ENCODE data around the gene FGFR2.

DNA sequence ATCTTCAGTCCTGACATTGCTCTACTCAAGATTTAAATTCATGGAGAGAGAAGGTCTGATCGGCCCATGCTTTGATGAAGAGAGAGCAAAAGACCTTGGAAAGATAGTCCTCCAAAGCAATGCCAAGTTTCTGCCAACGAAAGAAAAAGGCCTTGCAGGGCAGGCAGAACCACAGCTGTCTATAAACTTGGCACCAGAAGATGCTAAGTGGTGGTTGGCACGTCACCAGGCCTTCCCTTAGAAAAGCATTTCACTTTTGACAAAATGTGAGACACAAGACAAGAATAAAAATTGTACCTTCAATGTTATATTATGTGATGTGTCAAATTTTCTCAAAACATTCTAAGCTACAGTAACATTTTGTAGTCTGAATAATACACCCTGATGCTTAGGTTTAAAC lies 42.0 kb upstream of the FGFR2 start:
- TF ChIP-seq, protein P1, sequence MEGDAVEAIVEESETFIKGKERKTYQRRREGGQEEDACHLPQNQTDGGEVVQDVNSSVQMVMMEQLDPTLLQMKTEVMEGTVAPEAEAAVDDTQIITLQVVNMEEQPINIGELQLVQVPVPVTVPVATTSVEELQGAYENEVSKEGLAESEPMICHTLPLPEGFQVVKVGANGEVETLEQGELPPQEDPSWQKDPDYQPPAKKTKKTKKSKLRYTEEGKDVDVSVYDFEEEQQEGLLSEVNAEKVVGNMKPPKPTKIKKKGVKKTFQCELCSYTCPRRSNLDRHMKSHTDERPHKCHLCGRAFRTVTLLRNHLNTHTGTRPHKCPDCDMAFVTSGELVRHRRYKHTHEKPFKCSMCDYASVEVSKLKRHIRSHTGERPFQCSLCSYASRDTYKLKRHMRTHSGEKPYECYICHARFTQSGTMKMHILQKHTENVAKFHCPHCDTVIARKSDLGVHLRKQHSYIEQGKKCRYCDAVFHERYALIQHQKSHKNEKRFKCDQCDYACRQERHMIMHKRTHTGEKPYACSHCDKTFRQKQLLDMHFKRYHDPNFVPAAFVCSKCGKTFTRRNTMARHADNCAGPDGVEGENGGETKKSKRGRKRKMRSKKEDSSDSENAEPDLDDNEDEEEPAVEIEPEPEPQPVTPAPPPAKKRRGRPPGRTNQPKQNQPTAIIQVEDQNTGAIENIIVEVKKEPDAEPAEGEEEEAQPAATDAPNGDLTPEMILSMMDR (IDR thresholded peaks at IDR 0.05) = no peak
- TF ChIP-seq SMC3 (IDR thresholded peaks at IDR 0.05; ENCODE audit: low read depth, low read length) (no peak), NFIC (IDR thresholded peaks at IDR 0.05; ENCODE audit: borderline replicate concordance) (no peak), POLR2AphosphoS5 (IDR thresholded peaks at IDR 0.05; ENCODE audit: low read depth, low read length) (no peak)

All from SK-N-SH (cell line).